HUES64 (cell line): ENCODE measurements around the gene RBFOX1.

Experiments used
- H3K27ac ChIP-seq: 2 replicates; pipeline ENCODE4 v1.7.0; 2013; ENCODE audit warnings: low read depth, low read length, inconsistent platforms
- H3K27me3 ChIP-seq: 2 replicates; pipeline ENCODE4 v1.6.1; 2013; ENCODE audit warnings: mild to moderate bottlenecking, low read length; ENCODE audit not compliant: insufficient read depth
- H3K36me3 ChIP-seq: 2 replicates; pipeline ENCODE4 v1.6.1; 2013; ENCODE audit warnings: mild to moderate bottlenecking, low read length; ENCODE audit not compliant: insufficient read depth
- H3K4me1 ChIP-seq: 2 replicates; pipeline ENCODE4 v1.6.1; 2013; ENCODE audit warnings: mild to moderate bottlenecking, low read length, moderate library complexity; ENCODE audit not compliant: insufficient read depth
- H3K4me3 ChIP-seq: 2 replicates; pipeline ENCODE4 v1.5.1; 2013; ENCODE audit warnings: mild to moderate bottlenecking, low read length, moderate library complexity
- H3K9ac ChIP-seq: 2 replicates; pipeline ENCODE4 v1.6.1; 2013; ENCODE audit warnings: mild to moderate bottlenecking, low read depth, low read length
- H3K9me3 ChIP-seq: 2 replicates; pipeline ENCODE4 v1.6.1; 2013; ENCODE audit warnings: low read depth, low read length; ENCODE audit not compliant: insufficient read depth
- WGBS: fragments of 150-250, 120-280 bp; methylation state at CpG from one replicate; pipeline ENCODE4 v1.1.7; 2013; ENCODE audit warnings: missing lambda C conversion rate; 5-methylcytosine and 5-hydroxymethylcytosine counted together

RBFOX1 gene

DNA sequence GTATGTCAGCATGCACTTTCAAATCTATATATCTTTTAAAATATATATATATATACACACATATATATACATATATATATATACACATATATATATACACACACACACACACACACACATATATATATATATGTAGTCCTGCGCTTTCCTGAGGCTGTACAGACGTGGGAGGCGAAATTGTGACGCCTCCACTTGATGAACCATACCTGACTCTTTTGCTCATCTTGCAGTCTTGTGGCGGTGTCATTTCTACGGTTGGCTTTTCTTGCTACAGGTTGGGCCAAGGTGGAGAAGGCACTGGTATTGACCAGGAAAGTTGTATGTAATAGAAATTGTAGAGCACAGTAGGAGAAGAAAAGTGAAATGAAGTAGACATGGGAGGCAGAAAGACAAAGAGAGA, 88.2 kb downstream of the RBFOX1 start:
- WGBS: 96% methylated on average over 6 of the region's 6 CpGs
- Histone ChIP-seq H3K36me3 (no peaks in the 10 kb centered on the region), H3K9me3 (no peaks in the 10 kb centered on the region), H3K4me3 (no peak overlapping the region), H3K27ac (no peak overlapping the region), H3K9ac (no peak overlapping the region), H3K27me3 (no peaks in the 10 kb centered on the region), H3K4me1 (peaks cover 11% of the 10 kb centered on the region)

DNA sequence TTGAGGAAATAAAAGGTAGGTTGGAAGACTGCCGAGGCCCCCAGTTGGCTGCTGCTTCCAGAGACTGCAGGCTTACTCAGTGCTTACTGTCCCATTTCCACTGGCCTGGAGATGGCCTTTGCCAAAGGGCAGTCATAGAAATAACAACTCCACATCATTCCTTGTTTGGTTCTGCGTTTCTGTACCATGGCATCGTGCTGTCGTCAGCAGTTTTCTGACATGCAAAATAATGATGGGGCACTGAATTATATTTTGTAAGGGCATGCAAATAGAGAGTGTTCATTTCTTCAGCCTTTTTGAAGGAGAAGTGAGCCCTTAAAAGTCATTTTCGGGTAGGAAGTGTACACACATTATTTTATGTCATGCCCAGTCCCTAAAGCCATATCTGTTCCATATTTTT, 88.9 kb downstream of the RBFOX1 start:
- Histone ChIP-seq H3K4me3 (no peak overlapping the region), H3K27ac (no peak overlapping the region), H3K9me3 (no peaks in the 10 kb centered on the region), H3K27me3 (no peaks in the 10 kb centered on the region), H3K4me1 (peaks cover 11% of the 10 kb centered on the region), H3K9ac (no peak overlapping the region), H3K36me3 (no peaks in the 10 kb centered on the region)
- WGBS: 97% methylated on average over 5 of the region's 5 CpGs

DNA sequence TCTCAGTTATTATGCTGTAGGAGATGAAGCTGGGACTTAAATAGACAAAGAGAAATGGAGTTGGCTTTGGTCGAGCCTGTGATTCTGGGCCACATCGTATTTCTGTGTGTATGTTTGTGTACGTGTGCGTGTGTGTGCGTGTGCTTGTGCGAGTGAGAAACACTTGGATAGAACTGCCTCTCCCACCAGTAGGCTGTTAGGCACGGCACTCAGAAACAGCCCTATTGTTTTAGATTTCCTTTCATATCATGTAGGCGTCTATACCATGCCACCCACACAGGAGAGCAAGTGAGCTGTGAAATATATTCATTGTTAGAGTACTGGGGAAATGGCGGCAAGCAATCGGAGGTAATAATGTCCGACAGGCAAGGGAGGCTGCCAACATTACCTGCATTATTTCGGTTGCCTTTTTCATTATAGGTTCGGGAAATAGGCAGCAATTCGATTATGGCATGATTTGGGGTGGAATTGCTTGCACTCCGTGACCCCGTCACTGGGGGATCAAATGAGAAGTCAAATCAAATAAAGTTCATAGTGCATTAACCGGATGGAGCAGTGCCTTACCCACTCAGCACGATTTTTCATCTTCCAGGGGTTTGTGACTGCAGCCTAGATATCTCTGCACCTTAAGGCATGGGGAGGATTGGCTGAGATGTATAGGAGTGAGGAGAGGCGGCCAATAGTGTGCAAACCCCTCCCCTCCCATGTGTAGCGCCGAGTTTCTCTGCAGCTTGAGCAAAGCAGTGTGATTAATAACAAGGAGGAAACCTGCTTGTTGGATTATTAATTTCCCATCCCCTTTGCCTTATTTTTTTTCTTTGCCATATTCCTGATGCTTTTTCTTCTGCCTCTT, 89.6 kb downstream of the RBFOX1 start:
- H3K9me3 ChIP-seq: no peaks in the 10 kb centered on the region
- no peaks in the 10 kb centered on the region for H3K36me3 ChIP-seq
- H3K27me3 ChIP-seq: no peaks in the 10 kb centered on the region
- H3K4me1 ChIP-seq: peaks cover 11% of the 10 kb centered on the region
- H3K4me3 ChIP-seq: no peak overlapping the region
- no peak overlapping the region for H3K27ac ChIP-seq
- 95% methylated on average over 20 of the region's 21 CpGs for WGBS
- no peak overlapping the region for H3K9ac ChIP-seq

DNA sequence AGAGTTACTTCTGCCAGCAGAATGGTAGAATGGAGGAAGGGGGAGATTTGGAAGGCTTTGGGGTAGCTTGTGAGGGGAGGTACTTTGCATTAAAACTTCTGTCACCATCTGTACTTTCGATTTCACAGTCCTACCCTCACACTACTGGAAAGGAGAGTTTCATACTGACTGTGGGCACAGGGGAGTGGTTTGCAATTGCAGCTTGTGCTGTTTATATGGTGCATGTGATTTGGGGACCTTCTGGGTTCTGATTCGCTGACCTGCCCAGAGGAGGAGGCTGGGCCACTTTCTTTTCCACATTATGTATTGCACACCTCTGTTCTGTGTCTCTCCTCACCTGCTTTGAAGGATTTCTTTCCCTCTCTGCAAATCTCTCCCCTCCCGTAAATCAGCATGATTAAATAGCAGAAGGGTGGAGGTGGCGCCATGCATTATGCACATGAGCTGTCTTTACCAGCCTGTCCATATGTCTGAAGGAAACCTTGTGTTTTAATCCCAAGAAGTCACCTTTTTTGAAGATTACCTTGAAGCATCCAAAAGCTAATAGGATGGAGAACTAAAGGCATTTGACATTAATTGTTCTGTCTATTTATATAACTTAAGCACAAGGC, 90.9 kb downstream of the RBFOX1 start:
- no peak overlapping the region for H3K27ac ChIP-seq
- no peaks in the 10 kb centered on the region for H3K9me3 ChIP-seq
- H3K36me3 ChIP-seq: no peaks in the 10 kb centered on the region
- no peak overlapping the region for H3K4me3 ChIP-seq
- no peaks in the 10 kb centered on the region for H3K27me3 ChIP-seq
- 95% methylated on average over 3 of the region's 4 CpGs for WGBS
- peaks cover 11% of the 10 kb centered on the region for H3K4me1 ChIP-seq
- H3K9ac ChIP-seq: no peak overlapping the region

- H3K27me3 ChIP-seq: no peaks in the 10 kb centered on the region
- WGBS: 93% methylated on average over 5 of the region's 5 CpGs
Measured at GRCh38 chr16:7426161-7426560, 93.5 kb downstream of the RBFOX1 start.

GRCh38 chr16:7431723-7432122, 99.1 kb downstream of the RBFOX1 start:
- Histone ChIP-seq H3K9ac (no peak overlapping the region), H3K4me3 (no peak overlapping the region), H3K36me3 (no peaks in the 10 kb centered on the region), H3K4me1 (peaks cover 20% of the 10 kb centered on the region), H3K27ac (no peak overlapping the region), H3K9me3 (no peaks in the 10 kb centered on the region), H3K27me3 (no peaks in the 10 kb centered on the region)
- 88% methylated on average over 2 of the region's 2 CpGs for WGBS

More at GRCh38 chr16:7426161-7426560, 93.5 kb downstream of the RBFOX1 start:
- H3K36me3 ChIP-seq: no peaks in the 10 kb centered on the region
- no peaks in the 10 kb centered on the region for H3K4me1 ChIP-seq
- H3K27ac ChIP-seq: no peak overlapping the region
- H3K4me3 ChIP-seq: no peak overlapping the region
- no peaks in the 10 kb centered on the region for H3K9me3 ChIP-seq
- no peak overlapping the region for H3K9ac ChIP-seq

DNA sequence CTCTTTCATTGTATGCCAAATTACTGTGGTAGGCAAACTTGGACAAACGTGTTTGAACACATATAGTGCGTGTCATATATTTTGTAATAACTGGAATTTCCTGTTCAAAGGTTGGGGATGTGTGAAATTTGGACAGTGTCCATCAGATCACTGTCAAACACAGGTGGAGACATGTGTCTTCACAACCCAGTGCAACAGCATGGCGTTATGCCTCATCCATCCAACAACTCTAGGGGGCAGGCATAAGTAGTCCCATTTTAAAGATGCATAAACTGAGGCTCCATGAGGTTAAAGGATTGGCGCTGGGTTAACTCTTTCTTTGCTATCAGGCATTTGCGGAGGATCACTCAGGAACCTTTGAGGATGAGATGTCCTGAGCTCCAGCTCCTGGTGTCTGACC, 103.7 kb downstream of the RBFOX1 start:
- 93% methylated on average over 5 of the region's 5 CpGs for WGBS
- H3K4me1 ChIP-seq: peaks cover 48% of the 10 kb centered on the region
- H3K27ac ChIP-seq: no peak overlapping the region
- no peaks in the 10 kb centered on the region for H3K36me3 ChIP-seq
- H3K27me3 ChIP-seq: no peaks in the 10 kb centered on the region
- H3K9me3 ChIP-seq: no peaks in the 10 kb centered on the region
- H3K4me3 ChIP-seq: no peak overlapping the region
- no peak overlapping the region for H3K9ac ChIP-seq

DNA sequence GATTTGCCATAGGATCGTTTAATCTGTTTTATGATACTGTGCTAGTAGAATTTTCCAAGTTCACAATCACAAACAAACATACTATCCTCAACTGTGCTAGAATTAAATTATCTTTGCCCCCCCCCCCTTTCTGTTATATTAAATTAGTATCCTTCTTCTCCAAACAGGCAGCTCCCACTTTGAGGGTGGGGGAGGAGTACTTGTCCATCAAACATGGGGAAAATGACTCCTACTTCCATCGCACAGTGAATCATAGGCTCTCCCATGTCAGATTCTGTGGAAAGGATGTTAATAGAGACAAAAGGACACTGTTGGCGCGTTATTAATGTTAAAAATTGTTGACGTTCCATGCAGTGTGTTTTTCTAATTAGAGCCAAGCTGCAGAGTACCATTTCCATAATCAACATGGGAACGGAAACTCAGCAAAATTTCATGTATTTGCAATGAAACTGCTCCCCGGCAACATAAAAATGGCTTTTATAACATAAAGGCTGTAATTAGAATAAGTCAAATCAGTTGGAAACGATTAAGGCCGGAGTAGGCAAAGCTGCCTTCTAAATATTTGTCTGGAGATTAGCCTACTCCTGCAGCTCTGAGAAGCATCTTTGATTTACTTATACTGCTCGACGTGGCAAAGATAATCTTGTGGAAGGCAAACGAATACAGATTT, 104.6 kb downstream of the RBFOX1 start:
- WGBS: 93% methylated on average over 12 of the region's 12 CpGs
- no peak overlapping the region for H3K9ac ChIP-seq
- H3K9me3 ChIP-seq: no peaks in the 10 kb centered on the region
- peaks cover 45% of the 10 kb centered on the region for H3K4me1 ChIP-seq
- no peaks in the 10 kb centered on the region for H3K27me3 ChIP-seq
- H3K27ac ChIP-seq: no peak overlapping the region
- H3K36me3 ChIP-seq: no peaks in the 10 kb centered on the region
- H3K4me3 ChIP-seq: no peak overlapping the region

DNA sequence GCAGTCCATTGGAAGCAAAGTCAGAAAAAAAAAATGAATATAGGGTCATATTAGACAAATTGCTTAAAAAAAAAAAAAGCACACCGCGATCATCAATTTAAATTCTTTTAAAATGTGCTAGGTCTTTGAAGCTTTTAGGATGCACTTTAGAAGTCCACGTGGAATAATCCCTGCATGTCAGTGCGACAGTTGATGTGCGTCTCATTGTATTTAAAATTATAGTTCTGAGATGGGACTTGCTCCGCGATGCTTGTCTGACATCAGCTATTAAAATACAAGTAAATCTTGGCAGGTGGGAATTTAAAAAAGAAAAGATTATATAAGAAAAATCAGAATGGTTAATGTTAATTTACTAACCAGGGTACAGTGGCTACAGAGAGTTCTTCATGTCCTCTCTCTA, 105.2 kb downstream of the RBFOX1 start:
- WGBS: 95% methylated on average over 7 of the region's 7 CpGs
- Histone ChIP-seq H3K4me3 (no peak overlapping the region), H3K27me3 (no peaks in the 10 kb centered on the region), H3K4me1 (peaks cover 40% of the 10 kb centered on the region), H3K9me3 (no peaks in the 10 kb centered on the region), H3K27ac (no peak overlapping the region), H3K36me3 (no peaks in the 10 kb centered on the region), H3K9ac (no peak overlapping the region)

GRCh38 chr16:7438601-7439000, 106.0 kb downstream of the RBFOX1 start:
- no peaks in the 10 kb centered on the region for H3K9me3 ChIP-seq
- 94% methylated on average over 5 of the region's 5 CpGs for WGBS
- no peak overlapping the region for H3K27ac ChIP-seq
- H3K9ac ChIP-seq: no peak overlapping the region
- H3K4me3 ChIP-seq: no peak overlapping the region
- H3K27me3 ChIP-seq: no peaks in the 10 kb centered on the region
- H3K36me3 ChIP-seq: no peaks in the 10 kb centered on the region
- peaks cover 34% of the 10 kb centered on the region for H3K4me1 ChIP-seq

DNA sequence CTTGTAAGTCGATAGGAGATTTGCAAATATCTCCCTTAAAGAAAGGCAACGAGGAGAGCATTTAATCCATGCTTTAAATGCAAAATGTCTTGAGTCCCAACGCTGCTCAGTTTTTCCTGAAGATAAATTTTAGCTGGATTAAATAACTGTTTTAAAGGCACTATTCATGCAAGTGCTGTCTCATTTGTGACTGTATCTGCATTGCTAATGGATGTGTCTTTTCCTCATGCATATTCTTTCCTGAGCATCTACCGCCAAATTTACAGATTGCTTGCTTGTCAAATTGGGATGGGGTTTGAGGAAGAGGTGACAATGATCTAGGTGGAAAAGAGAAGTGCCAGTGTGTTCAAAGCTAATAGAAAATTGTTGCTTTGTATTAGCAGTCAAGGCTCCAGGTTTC, 106.9 kb downstream of the RBFOX1 start:
- peaks cover 34% of the 10 kb centered on the region for H3K4me1 ChIP-seq
- no peak overlapping the region; the same call in 1 of the 2 replicates for H3K27ac ChIP-seq
- whole genome bisulfite sequencing: 50% methylated on average over 4 of the region's 4 CpGs

More for the DNA sequence above, 106.9 kb downstream of the RBFOX1 start:
- no peak overlapping the region for H3K9ac ChIP-seq
- H3K27me3 ChIP-seq: no peaks in the 10 kb centered on the region
- H3K36me3 ChIP-seq: no peaks in the 10 kb centered on the region
- no peak overlapping the region for H3K4me3 ChIP-seq
- no peaks in the 10 kb centered on the region for H3K9me3 ChIP-seq
